Kasumi-1 (cell line): ENCODE measurements around the gene BRINP2.

Experiments used
- DNase-seq, 2 experiments: peaks; one replicate each; lab custom pipeline; 2025; lab: John Stamatoyannopoulos, UW

The BRINP2 gene

GRCh38 chr1:177227978-177228692 is 57.4 kb downstream of the BRINP2 start:
- DNase-seq = no peak

- no peak for DNase-seq
Measured at GRCh38 chr1:177228693-177229065, 57.9 kb downstream of the BRINP2 start.

GRCh38 chr1:177229781-177230180 is 59.0 kb downstream of the BRINP2 start:
- DNase-seq = no peak

GRCh38 chr1:177230228-177231016 is 59.7 kb downstream of the BRINP2 start:
- DNase-seq = no peak

- no peak for DNase-seq
Measured at GRCh38 chr1:177235350-177235749, 64.6 kb downstream of the BRINP2 start.

- DNase-seq = no peak
Measured at GRCh38 chr1:177236962-177237361, 66.2 kb downstream of the BRINP2 start.

- no peak for DNase-seq
Measured at GRCh38 chr1:177238967-177239366, 68.2 kb downstream of the BRINP2 start.

GRCh38 chr1:177239792-177240191 is 69.0 kb downstream of the BRINP2 start:
- no peak for DNase-seq

GRCh38 chr1:177243773-177244172 is 73.0 kb downstream of the BRINP2 start:
- no peak for DNase-seq

GRCh38 chr1:177246710-177247580 is 76.2 kb downstream of the BRINP2 start:
- DNase-seq = no peak

- DNase-seq = no peak
Measured at GRCh38 chr1:177247623-177248176, 76.9 kb downstream of the BRINP2 start.

- no peak for DNase-seq
Measured at GRCh38 chr1:177248258-177248657, 77.5 kb downstream of the BRINP2 start.

GRCh38 chr1:177249231-177249630 is 78.5 kb downstream of the BRINP2 start:
- DNase-seq = no peak

- no peak for DNase-seq
Measured at GRCh38 chr1:177252877-177253276, 82.1 kb downstream of the BRINP2 start.

- DNase-seq = no peak
Measured at GRCh38 chr1:177255411-177255810, 84.7 kb downstream of the BRINP2 start.

GRCh38 chr1:177256153-177257075 is 85.7 kb downstream of the BRINP2 start:
- no peak for DNase-seq

- no peak for DNase-seq
Measured at GRCh38 chr1:177257128-177257527, 86.4 kb downstream of the BRINP2 start.

- no peak for DNase-seq
Measured at GRCh38 chr1:177257576-177257975, 86.8 kb downstream of the BRINP2 start.

GRCh38 chr1:177270863-177271262 is 100.1 kb downstream of the BRINP2 start:
- no peak for DNase-seq

GRCh38 chr1:177273141-177273540 is 102.4 kb downstream of the BRINP2 start:
- DNase-seq = no peak

- DNase-seq = no peak
Measured at GRCh38 chr1:177274687-177275211, 104.0 kb downstream of the BRINP2 start.
